H9 (cell line): Measurements from ENCODE around the gene PLD5. TPM values are rescaled to one million over a fixed set of nuclear protein-coding genes. Genes with fewer than 3 reads are reported as not detected.
"Not testable (repeated sequence)": the region's sequence is repeated elsewhere in the genome, so short reads cannot be mapped to it uniquely, and the experiment has no call there.

Experiments
- DNase-seq: peaks from one replicate; pipeline ENCODE4 v3.0.0-alpha.2; 2017
- H2AFZ ChIP-seq: one replicate; pipeline ENCODE4 v1.6.1; 2013; ENCODE audit warnings: mild to moderate bottlenecking, low read length, control low read depth, moderate library complexity
- H2AK5ac ChIP-seq: 2 replicates; pipeline ENCODE4 v1.6.1; 2013; ENCODE audit warnings: low read length, control low read depth, mixed read lengths; ENCODE audit not compliant: insufficient read length
- H2BK120ac ChIP-seq: one replicate; pipeline ENCODE4 v1.6.1; 2013; ENCODE audit warnings: low read depth, mild to moderate bottlenecking, low read length, control low read depth, inconsistent platforms; ENCODE audit not compliant: poor library complexity, severe bottlenecking
- H2BK12ac ChIP-seq: 2 replicates; pipeline ENCODE4 v1.6.1; 2013; ENCODE audit warnings: low read length, control low read depth, mixed read lengths, low read depth; ENCODE audit not compliant: insufficient read length
- H2BK15ac ChIP-seq: 2 replicates; pipeline ENCODE4 v1.6.1; 2013; ENCODE audit warnings: low read depth, low read length, control low read depth
- H2BK20ac ChIP-seq: one replicate; pipeline ENCODE4 v1.6.1; 2013; ENCODE audit warnings: low read depth, mild to moderate bottlenecking, low read length, control low read depth, inconsistent platforms; ENCODE audit not compliant: poor library complexity, severe bottlenecking
- H2BK5ac ChIP-seq: 2 replicates; pipeline ENCODE4 v1.6.1; 2013; ENCODE audit warnings: low read length, control low read depth, mixed read lengths; ENCODE audit not compliant: insufficient read length
- H3K14ac ChIP-seq: 2 replicates; pipeline ENCODE4 v1.6.1; 2013; ENCODE audit warnings: low read length, control low read depth; ENCODE audit not compliant: insufficient read depth
- H3K18ac ChIP-seq: 2 replicates; pipeline ENCODE4 v1.6.1; 2013; ENCODE audit warnings: low read depth, mild to moderate bottlenecking, mixed read lengths, low read length, control low read depth; ENCODE audit not compliant: insufficient read length
- H3K23ac ChIP-seq: 2 replicates; pipeline ENCODE4 v1.6.1; 2013; ENCODE audit warnings: low read length, control low read depth, mixed read lengths, low read depth; ENCODE audit not compliant: insufficient read length
- H3K23me2 ChIP-seq: 2 replicates; pipeline ENCODE4 v1.6.1; 2013; ENCODE audit warnings: low read depth, mild to moderate bottlenecking, mixed read lengths, low read length, control low read depth; ENCODE audit not compliant: insufficient read length, poor library complexity, severe bottlenecking
- H3K27ac ChIP-seq: 2 replicates; pipeline ENCODE4 v1.5.1; 2013; ENCODE audit warnings: low read length, control low read depth, mixed read lengths, low read depth; ENCODE audit not compliant: insufficient read length
- H3K27me3 ChIP-seq: 2 replicates; pipeline ENCODE4 v1.6.1; 2013; ENCODE audit warnings: low read length, control low read depth, inconsistent platforms; ENCODE audit not compliant: insufficient read depth
- H3K4ac ChIP-seq: 2 replicates; pipeline ENCODE4 v1.6.1; 2013; ENCODE audit warnings: low read depth, mild to moderate bottlenecking, control low read depth, inconsistent platforms, low read length, moderate library complexity
- H3K4me1 ChIP-seq: 2 replicates; pipeline ENCODE4 v1.6.1; 2013; ENCODE audit warnings: low read length, control low read depth, inconsistent platforms; ENCODE audit not compliant: insufficient read depth
- H3K4me2 ChIP-seq: 2 replicates; pipeline ENCODE4 v1.6.1; 2013; ENCODE audit warnings: low read length, control low read depth, mixed read lengths; ENCODE audit not compliant: insufficient read length, insufficient read depth
- H3K56ac ChIP-seq: 2 replicates; pipeline ENCODE4 v1.6.1; 2013; ENCODE audit warnings: low read depth, mild to moderate bottlenecking, mixed read lengths, low read length, control low read depth; ENCODE audit not compliant: insufficient read length
- H3K79me1 ChIP-seq: 2 replicates; pipeline ENCODE4 v1.6.1; 2013; ENCODE audit warnings: low read depth, mild to moderate bottlenecking, moderate library complexity, low read length, control low read depth, inconsistent platforms; ENCODE audit not compliant: insufficient read depth, poor library complexity, severe bottlenecking
- H3K79me2 ChIP-seq: 2 replicates; pipeline ENCODE4 v1.6.1; 2013; ENCODE audit warnings: low read length, control low read depth, inconsistent platforms; ENCODE audit not compliant: insufficient read depth
- H3K9ac ChIP-seq: 2 replicates; pipeline ENCODE4 v1.6.1; 2013; ENCODE audit warnings: low read length, control low read depth, mixed read lengths; ENCODE audit not compliant: insufficient read length; ENCODE audit errors: extremely low read depth
- H3K9me3 ChIP-seq: one replicate; pipeline ENCODE4 v1.6.1; 2013; ENCODE audit warnings: low read depth, low read length, inconsistent platforms; ENCODE audit not compliant: control insufficient read depth
- H3T11ph ChIP-seq: one replicate; pipeline ENCODE4 v1.6.1; 2013; ENCODE audit warnings: mild to moderate bottlenecking, low read length, control low read depth, inconsistent platforms
- H4K20me1 ChIP-seq: one replicate; pipeline ENCODE4 v1.6.1; 2013; ENCODE audit not compliant: control insufficient read depth, insufficient read length, insufficient read depth
- H4K5ac ChIP-seq: 2 replicates; pipeline ENCODE4 v1.6.1; 2013; ENCODE audit warnings: low read depth, mild to moderate bottlenecking, mixed read lengths, low read length, control low read depth; ENCODE audit not compliant: insufficient read length
- H4K8ac ChIP-seq: replicated peaks from 2 replicates; pipeline ENCODE4 v1.6.1; 2013; ENCODE audit warnings: low read length, control low read depth, mixed read lengths, low read depth; ENCODE audit not compliant: insufficient read length
- H4K91ac ChIP-seq: 2 replicates; pipeline ENCODE4 v1.6.1; 2013; ENCODE audit warnings: low read depth, mild to moderate bottlenecking, moderate library complexity, mixed read lengths, low read length, control low read depth; ENCODE audit not compliant: insufficient read length
- H3K27ac Mint-ChIP-seq, 3 experiments: 2 replicates in 2 of 3; 3 replicates in 1 of 3; pipeline ENCODE4 v1.8.0; 2020 to 2021; ENCODE audit warnings: mixed read lengths in 3 of 3, mild to moderate bottlenecking in 1 of 3, moderate library complexity in 1 of 3
- H3K27me3 Mint-ChIP-seq: 2 replicates; pipeline ENCODE4 v1.8.0; 2021; ENCODE audit warnings: low read depth, mild to moderate bottlenecking, moderate library complexity, mixed read lengths
- H3K36me3 Mint-ChIP-seq, 3 experiments: 2 replicates in 2 of 3; 3 replicates in 1 of 3; pipeline ENCODE4 v1.8.0; 2020 to 2021; ENCODE audit warnings: low read depth in 3 of 3, mixed read lengths in 3 of 3; ENCODE audit not compliant: insufficient read depth in 1 of 3
- H3K4me1 Mint-ChIP-seq, 2 experiments: 2 replicates each; pipeline ENCODE4 v1.8.0; 2020; ENCODE audit warnings: mixed read lengths in 2 of 2
- H3K4me3 Mint-ChIP-seq, 2 experiments: 2 replicates in 1 of 2; 3 replicates in 1 of 2; pipeline ENCODE4 v1.8.0; 2020 to 2021; ENCODE audit warnings: mild to moderate bottlenecking in 2 of 2, mixed read lengths in 2 of 2, moderate library complexity in 1 of 2
- H3K9me3 Mint-ChIP-seq, 2 experiments: 2 replicates in 1 of 2; 3 replicates in 1 of 2; pipeline ENCODE4 v1.8.0; 2020; ENCODE audit warnings: mild to moderate bottlenecking in 2 of 2, mixed read lengths in 2 of 2, moderate library complexity in 1 of 2
- WGBS: extraction: QIAGEN DNeasy Blood & Tissue Kit; methylation state at CpG from one replicate; pipeline ENCODE4 v1.1.7; 2013; ENCODE audit warnings: missing lambda C conversion rate, low lambda C conversion rate, mixed read lengths; ENCODE audit not compliant: insufficient read length; ENCODE audit errors: extremely low coverage; 5-methylcytosine and 5-hydroxymethylcytosine counted together
- total RNA-seq: library from RNA; stranded (reverse); gene quantifications from 2 replicates; pipeline ENCODE4 v1.2.1, GENCODE V29; 2021

PLD5 gene
- total RNA-seq, 1 experiment from 2014 or later, result 5.2 TPM

DNA sequence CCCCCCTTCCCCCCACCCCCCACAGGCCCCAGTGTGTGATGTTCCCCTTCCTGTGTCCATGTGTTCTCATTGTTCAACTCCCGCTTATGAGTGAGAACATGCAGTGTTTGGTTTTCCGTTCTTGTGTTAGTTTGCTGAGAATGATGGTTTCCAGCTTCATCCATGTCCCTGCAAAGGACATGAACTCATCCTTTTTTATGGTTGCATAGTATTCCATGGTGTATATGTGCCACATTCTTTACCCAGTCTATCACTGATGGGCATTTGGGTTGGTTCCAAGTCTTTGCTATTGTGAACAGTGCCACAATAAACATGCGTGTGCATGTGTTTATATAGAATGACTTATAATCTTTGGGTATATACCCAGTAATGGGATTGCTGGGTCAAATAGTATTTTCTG lies 466.3 kb downstream of the PLD5 start:
- WGBS, result no CpG with 5 or more reads among the region's 3 CpGs
- not testable (repeated sequence) for H3K4me3 Mint-ChIP-seq, H2AFZ ChIP-seq, H3K27me3 ChIP-seq, H3K27me3 Mint-ChIP-seq, H4K8ac ChIP-seq, H3K79me2 ChIP-seq, H3K27ac ChIP-seq, H4K5ac ChIP-seq, H3K4me2 ChIP-seq, H4K20me1 ChIP-seq, H3K4ac ChIP-seq, H2BK20ac ChIP-seq, H3K4me1 ChIP-seq, H3K9me3 Mint-ChIP-seq, H2BK5ac ChIP-seq, H3K9me3 ChIP-seq, H3K56ac ChIP-seq, H2BK120ac ChIP-seq, H3K9ac ChIP-seq, H2BK12ac ChIP-seq, H3K23ac ChIP-seq, H3T11ph ChIP-seq, H3K36me3 Mint-ChIP-seq, H3K27ac Mint-ChIP-seq, DNase-seq, H3K14ac ChIP-seq, H3K18ac ChIP-seq, H4K91ac ChIP-seq, H3K79me1 ChIP-seq, H2BK15ac ChIP-seq, H3K23me2 ChIP-seq, H2AK5ac ChIP-seq
- H3K4me1 Mint-ChIP-seq, result peaks cover 32 to 36% of the 10 kb centered on the region in 2 experiments
